K562 (cell line): ENCODE measurements around the gene HK2. TPM values are rescaled to one million over a fixed set of nuclear protein-coding genes. Genes with fewer than 3 reads are reported as not detected.

Source experiments
- RBFOX2 ChIP-seq: fragments of 200-400 bp; formaldehyde crosslinking; IDR thresholded peaks from 2 replicates; pipeline ENCODE4 v1.6.1; 2017; ENCODE audit warnings: low read depth, mild to moderate bottlenecking, low read length, moderate library complexity
- polyA plus RNA-seq, 8 experiments: library from polyadenylated mRNA; depleted of rRNA in 4 of 8; stranded (reverse) in 5 of 8; unstranded in 3 of 8; fragments of >200 nt; fragmentation: Nextera tagmentation in 2 of 8; fragmentation: Illumina TruSeq in 1 of 8; extraction: Ambion mirVana in 2 of 8; extraction: Trizol in 1 of 8; gene quantifications; 2 replicates each; pipeline versions ENCODE4 v1.2.1 to v1.2.3, GENCODE V29; 2011 to 2014; ENCODE audit warnings: inconsistent platforms in 1 of 8, missing spikeins in 1 of 8
- total RNA-seq, 7 experiments: library from RNA; depleted of rRNA in 6 of 7; stranded (reverse); fragments of >200 nt in 6 of 7; fragmentation: Illumina TruSeq in 2 of 7; extraction: Trizol in 2 of 7; gene quantifications; 2 replicates each; pipeline versions ENCODE4 v1.2.1 to v1.2.3, GENCODE V29; 2011 to 2021; ENCODE audit warnings: low replicate concordance in 1 of 7
- TF ChIP-seq, protein P1 (sequence below), 2 experiments: fragments of 450-650 bp in 1 of 2; sonication (generic) in 1 of 2; formaldehyde crosslinking in 1 of 2; IDR thresholded peaks in 1 of 2; conservative IDR thresholded peaks in 1 of 2; 2 replicates each; pipeline versions ENCODE4 v1.6.1 to v1.8.1; 2016 to 2023; ENCODE audit warnings: mild to moderate bottlenecking in 2 of 2, moderate library complexity in 2 of 2, inconsistent platforms in 1 of 2, missing genetic modification reagents in 1 of 2

The HK2 gene
- total and polyA plus RNA-seq, 9 of the 15 experiments (the other 6 are each of a cell fraction or from before 2014, with no cell fraction given) = 4.7 to 56.0 (median 19.9) TPM

DNA sequence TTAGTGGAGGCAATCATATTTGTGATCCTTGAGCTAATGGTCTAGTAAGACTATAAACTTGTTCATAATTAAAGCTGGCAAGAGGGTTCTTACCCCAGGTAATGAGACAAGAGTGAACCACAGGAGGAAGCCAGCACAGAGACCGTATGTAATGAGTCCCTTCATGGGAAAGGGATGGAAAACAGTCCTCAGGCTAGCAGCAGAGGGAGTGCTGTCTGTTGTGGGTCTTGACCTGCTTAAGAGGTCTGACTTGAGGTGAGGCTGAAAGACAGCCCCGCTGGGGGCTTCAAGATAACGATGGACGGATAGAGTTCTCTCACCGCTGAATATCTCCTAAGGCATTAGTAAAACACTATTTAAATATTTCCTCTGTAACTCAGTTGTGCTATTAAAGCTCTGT, 108.3 kb downstream of the HK2 start (continued):
- no peak for TF ChIP-seq RBFOX2
- TF ChIP-seq, protein P1, sequence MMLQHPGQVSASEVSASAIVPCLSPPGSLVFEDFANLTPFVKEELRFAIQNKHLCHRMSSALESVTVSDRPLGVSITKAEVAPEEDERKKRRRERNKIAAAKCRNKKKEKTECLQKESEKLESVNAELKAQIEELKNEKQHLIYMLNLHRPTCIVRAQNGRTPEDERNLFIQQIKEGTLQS (IDR thresholded peaks at IDR 0.05) = no peak
- TF ChIP-seq, protein P1 (CRISPR knock-in tag; conservative IDR thresholded peaks at IDR 0.05) = no peak

Other genes starting within 250 kb of the HK2 start
- not detected in 2 replicates for gene M1AP, start 185.8 kb upstream of the HK2 start, total RNA-seq (2014; rRNA removed)
- 0.10 TPM in 1 of 2 replicates, not detected in the other for gene M1AP, start 185.8 kb upstream of the HK2 start, total RNA-seq (2014; rRNA removed; fragmentation: Illumina TruSeq; extraction: Trizol)
- gene M1AP, start 185.8 kb upstream of the HK2 start, total RNA-seq (2015; rRNA removed; fragmentation: Illumina TruSeq; extraction: Trizol) = 0.19 and 0.33 TPM in 2 replicates
- 0.11 TPM in 1 of 2 replicates, not detected in the other for gene M1AP, start 185.8 kb upstream of the HK2 start, total RNA-seq (2021)
- 0.05 TPM in 1 of 2 replicates, not detected in the other for gene M1AP, start 185.8 kb upstream of the HK2 start, polyA plus RNA-seq (2011; rRNA removed)
- gene M1AP, start 185.8 kb upstream of the HK2 start, polyA plus RNA-seq (2014; fragmentation: Illumina TruSeq; extraction: Trizol) = 0.07 and 0.10 TPM in 2 replicates
- gene M1AP, start 185.8 kb upstream of the HK2 start, polyA plus RNA-seq (2014; fragmentation: Nextera tagmentation; extraction: Ambion mirVana) = under 1 TPM; 0.06 to 0.15 TPM
- 0.30 TPM in 1 of 2 replicates, not detected in the other for gene M1AP, start 185.8 kb upstream of the HK2 start, polyA plus RNA-seq (2014; rRNA removed)
- gene SEMA4F, start 179.9 kb upstream of the HK2 start, total RNA-seq (2014; rRNA removed) = 0.27 and 0.90 TPM in 2 replicates
- gene SEMA4F, start 179.9 kb upstream of the HK2 start, total RNA-seq (2014; rRNA removed; fragmentation: Illumina TruSeq; extraction: Trizol) = 0.33 and 0.67 TPM in 2 replicates
- 0.33 and 0.60 TPM in 2 replicates for gene SEMA4F, start 179.9 kb upstream of the HK2 start, total RNA-seq (2015; rRNA removed; fragmentation: Illumina TruSeq; extraction: Trizol)
- gene SEMA4F, start 179.9 kb upstream of the HK2 start, total RNA-seq (2021) = 1.3 and 1.6 TPM in 2 replicates
- 0.30 and 0.79 TPM in 2 replicates for gene SEMA4F, start 179.9 kb upstream of the HK2 start, polyA plus RNA-seq (2011; rRNA removed)
- 0.43 and 0.61 TPM in 2 replicates for gene SEMA4F, start 179.9 kb upstream of the HK2 start, polyA plus RNA-seq (2014; fragmentation: Illumina TruSeq; extraction: Trizol)
- gene SEMA4F, start 179.9 kb upstream of the HK2 start, polyA plus RNA-seq (2014; fragmentation: Nextera tagmentation; extraction: Ambion mirVana) = under 1 TPM; 0.08 to 0.18 TPM
- gene SEMA4F, start 179.9 kb upstream of the HK2 start, polyA plus RNA-seq (2014; rRNA removed) = 0.72 and 1.2 TPM in 2 replicates
- gene POLE4, start 124.5 kb downstream of the HK2 start, total RNA-seq (2014; rRNA removed) = 58.0 and 59.3 TPM in 2 replicates
- 57.3 and 57.5 TPM in 2 replicates for gene POLE4, start 124.5 kb downstream of the HK2 start, total RNA-seq (2014; rRNA removed; fragmentation: Illumina TruSeq; extraction: Trizol)
- gene POLE4, start 124.5 kb downstream of the HK2 start, total RNA-seq (2015; rRNA removed; fragmentation: Illumina TruSeq; extraction: Trizol) = 53.2 and 55.1 TPM in 2 replicates
- gene POLE4, start 124.5 kb downstream of the HK2 start, total RNA-seq (2021) = 70.0 and 84.1 TPM in 2 replicates
- gene POLE4, start 124.5 kb downstream of the HK2 start, polyA plus RNA-seq (2011; rRNA removed) = 37.6 and 73.7 TPM in 2 replicates
- 26.7 and 30.9 TPM in 2 replicates for gene POLE4, start 124.5 kb downstream of the HK2 start, polyA plus RNA-seq (2014; fragmentation: Illumina TruSeq; extraction: Trizol)
- gene POLE4, start 124.5 kb downstream of the HK2 start, polyA plus RNA-seq (2014; fragmentation: Nextera tagmentation; extraction: Ambion mirVana) = 10 to 100 TPM; 25.7 to 33.2 TPM
- 58.9 and 70.2 TPM in 2 replicates for gene POLE4, start 124.5 kb downstream of the HK2 start, polyA plus RNA-seq (2014; rRNA removed)